Gastrocnemius medialis (tissue), 4 donors: ENCODE results near the gene SYVN1. TPM values are rescaled to one million over a fixed set of nuclear protein-coding genes. Genes with fewer than 3 reads are reported as not detected.
"Not testable (repeated sequence)": the region's sequence is repeated elsewhere in the genome, so short reads cannot be mapped to it uniquely, and the experiment has no call there.

Experiments
- ATAC-seq, 2 donors: fragments of 150-250 bp; one replicate each; pipeline ENCODE4 v1.9.1; 2016
- DNase-seq, 2 donors: peaks; one replicate each; pipeline ENCODE4 v3.0.0-alpha.2; 2019
- H3K27ac ChIP-seq, 4 donors: fragments of 200-600 bp; sonication (generic); 1 replicate in 1 of 4; 2 replicates in 3 of 4; pipeline ENCODE4 v1.5.1; 2016 to 2018; ENCODE audit warnings: mild to moderate bottlenecking in 2 of 4, moderate library complexity in 1 of 4
- H3K27me3 ChIP-seq, 3 donors: fragments of 200-600 bp; sonication (generic) in 2 of 3; 1 replicate in 1 of 3; 2 replicates in 2 of 3; pipeline versions ENCODE4 v1.5.1 to v1.6.0; 2016 to 2019; ENCODE audit warnings: mild to moderate bottlenecking in 1 of 3, moderate library complexity in 1 of 3
- H3K36me3 ChIP-seq, 2 donors: fragments of 200-600 bp; sonication (generic) in 1 of 2; one replicate each; pipeline ENCODE4 v1.5.1; 2017 to 2018
- H3K4me1 ChIP-seq, 2 donors: fragments of 200-600 bp; sonication (generic) in 1 of 2; one replicate each; pipeline ENCODE4 v1.5.1; 2016 to 2017; ENCODE audit warnings: mild to moderate bottlenecking in 2 of 2
- H3K4me3 ChIP-seq, 4 donors: fragments of 200-600 bp; sonication (generic) in 3 of 4; 1 replicate in 1 of 4; 2 replicates in 3 of 4; pipeline ENCODE4 v1.5.1; 2016 to 2019; ENCODE audit warnings: mild to moderate bottlenecking in 2 of 4
- H3K9me3 ChIP-seq, 3 donors: fragments of 200-600 bp; sonication (generic) in 2 of 3; 1 replicate in 1 of 3; 2 replicates in 2 of 3; pipeline ENCODE4 v1.5.1; 2016 to 2019
- POLR2A ChIP-seq, 2 donors: fragments of 450-650 bp; IDR thresholded peaks; one replicate each; pipeline ENCODE4 v1.6.1; 2017; ENCODE audit warnings: antibody characterized with exemption in 2 of 2, mild to moderate bottlenecking in 2 of 2, moderate library complexity in 2 of 2
- in situ Hi-C, 4 donors: fragments of 200-750 bp; cut with MboI; loops; one replicate each; pipeline versions ENCODE4 v1.15.0 to v1.8.0; 2017; ENCODE audit warnings: low sequenced_read_pairs in 4 of 4
- intact Hi-C: fragments of 100-400 bp; cut with DNase I; formaldehyde crosslinking; loops from one replicate; pipeline ENCODE4 v1.15.1; 2023; ENCODE audit warnings: low total_unique reads
- total RNA-seq, 4 donors: library from RNA; depleted of rRNA; stranded (reverse); fragments of >200 nt; gene quantifications; one replicate each; pipeline versions ENCODE4 v1.1.0 to v1.2.3, GENCODE V29; 2016
- TF ChIP-seq, protein P1 (sequence below), 5 experiments: fragments of 450-650 bp in 3 of 5; fragments of 200-600 bp in 2 of 5; sonication (generic) in 2 of 5; IDR thresholded peaks in 4 of 5; conservative IDR thresholded peaks in 1 of 5; 1 replicate in 4 of 5; 2 replicates in 1 of 5; pipeline ENCODE4 v1.5.1; 2016 to 2019; ENCODE audit warnings: antibody characterized with exemption in 5 of 5, mild to moderate bottlenecking in 3 of 5, moderate library complexity in 3 of 5

SYVN1 gene
- total RNA-seq, 4 donors from 2014 or later, result 24.6 to 77.5 (median 37.3) TPM

DNA sequence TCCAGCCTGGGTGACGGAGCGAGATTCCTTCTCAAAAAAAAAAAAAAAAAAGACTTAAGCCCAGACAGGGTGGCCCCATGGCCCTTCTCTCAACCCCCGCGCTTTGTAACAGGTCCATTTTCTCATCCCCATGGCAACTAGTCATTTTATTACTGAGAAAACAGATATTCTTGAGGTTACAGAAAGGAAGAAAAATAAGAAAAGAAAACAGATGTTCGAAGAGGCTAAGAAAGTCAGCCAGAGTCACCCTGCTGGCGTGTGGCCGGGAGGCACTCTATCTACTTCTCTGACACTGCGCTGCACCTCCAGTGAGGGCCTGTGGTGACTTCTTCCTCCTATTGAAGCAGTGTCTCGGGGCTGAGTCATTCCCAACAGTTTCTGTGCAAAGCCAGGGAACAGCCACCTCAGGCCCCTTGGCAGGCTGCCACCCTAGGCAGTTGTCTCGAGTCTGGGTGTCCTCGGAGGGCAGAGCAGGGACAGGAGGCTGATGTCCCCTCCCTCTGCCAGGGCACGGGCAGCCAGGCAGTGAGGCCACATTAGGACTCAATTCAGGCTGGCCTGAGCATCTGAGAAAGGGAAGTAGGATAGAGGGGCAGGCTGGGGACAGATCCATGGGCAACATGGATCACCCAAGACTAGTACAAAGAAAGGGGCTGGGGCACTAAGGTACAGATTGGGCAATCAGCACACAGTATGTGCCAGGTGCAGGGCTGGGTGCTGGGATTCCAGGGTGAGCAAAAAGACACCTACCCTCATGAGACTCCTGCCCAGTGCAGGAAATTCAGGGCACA is 16.4 kb upstream of the SYVN1 start:
- Histone ChIP-seq H3K36me3 (no peaks in the 10 kb centered on the region), H3K9me3 (no peaks in the 10 kb centered on the region), H3K27ac (peak overlapping the region; percentile 86 to 91 (median 88)), H3K27me3 (no peaks in the 10 kb centered on the region), H3K4me1 (peaks cover 13 to 21% of the 10 kb centered on the region in 2 donors), H3K4me3 (no peak overlapping the region)
- in situ Hi-C loops (no loop called here), intact Hi-C loops (loop anchor here (1.0 kb wide), 1 partner anchor 15 kb away; no protein-coding TSS in a partner anchor)
- ATAC-seq, result peak; percentile 95 to 98
- DNase-seq, result peak; percentile 94 to 99
- TF ChIP-seq, protein P1, sequence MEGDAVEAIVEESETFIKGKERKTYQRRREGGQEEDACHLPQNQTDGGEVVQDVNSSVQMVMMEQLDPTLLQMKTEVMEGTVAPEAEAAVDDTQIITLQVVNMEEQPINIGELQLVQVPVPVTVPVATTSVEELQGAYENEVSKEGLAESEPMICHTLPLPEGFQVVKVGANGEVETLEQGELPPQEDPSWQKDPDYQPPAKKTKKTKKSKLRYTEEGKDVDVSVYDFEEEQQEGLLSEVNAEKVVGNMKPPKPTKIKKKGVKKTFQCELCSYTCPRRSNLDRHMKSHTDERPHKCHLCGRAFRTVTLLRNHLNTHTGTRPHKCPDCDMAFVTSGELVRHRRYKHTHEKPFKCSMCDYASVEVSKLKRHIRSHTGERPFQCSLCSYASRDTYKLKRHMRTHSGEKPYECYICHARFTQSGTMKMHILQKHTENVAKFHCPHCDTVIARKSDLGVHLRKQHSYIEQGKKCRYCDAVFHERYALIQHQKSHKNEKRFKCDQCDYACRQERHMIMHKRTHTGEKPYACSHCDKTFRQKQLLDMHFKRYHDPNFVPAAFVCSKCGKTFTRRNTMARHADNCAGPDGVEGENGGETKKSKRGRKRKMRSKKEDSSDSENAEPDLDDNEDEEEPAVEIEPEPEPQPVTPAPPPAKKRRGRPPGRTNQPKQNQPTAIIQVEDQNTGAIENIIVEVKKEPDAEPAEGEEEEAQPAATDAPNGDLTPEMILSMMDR (IDR thresholded peaks at IDR 0.05 in 4 of 5, conservative IDR thresholded peaks at IDR 0.05 in 1 of 5), result peak in 1 of 5 experiments; percentile 2
- TF ChIP-seq POLR2A (IDR thresholded peaks at IDR 0.05), result peak in 1 of 2 donors; percentile 35

DNA sequence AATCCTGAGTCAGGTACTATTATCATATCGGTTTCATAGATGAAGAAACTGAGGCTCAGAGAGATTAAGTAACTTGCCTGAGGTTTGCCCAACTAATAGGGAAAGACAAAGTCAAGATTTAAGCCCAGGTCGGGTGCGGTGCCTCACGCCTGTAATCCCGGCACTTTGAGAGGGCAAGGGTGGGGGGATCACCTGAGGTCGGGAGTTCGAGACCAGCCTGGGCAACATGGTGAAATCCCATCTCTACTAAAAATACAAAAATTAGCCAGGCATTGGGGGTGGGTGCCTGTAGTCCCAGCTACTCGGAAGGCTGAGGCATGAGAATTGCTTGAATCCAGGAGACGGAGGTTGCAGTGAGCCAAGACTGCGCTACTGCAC is 15.8 kb upstream of the SYVN1 start:
- ATAC-seq, H3K4me3 ChIP-seq, H3K9me3 ChIP-seq, H3K36me3 ChIP-seq, H3K27me3 ChIP-seq, in situ Hi-C loops, DNase-seq: not testable (repeated sequence)
- H3K27ac ChIP-seq, result peak overlapping the region; percentile 86 to 91 (median 88)
- H3K4me1 ChIP-seq, result peaks cover 13 to 21% of the 10 kb centered on the region in 2 donors
- intact Hi-C loops, result loop anchor here (1.0 kb wide), 1 partner anchor 15 kb away; no protein-coding TSS in a partner anchor

DNA sequence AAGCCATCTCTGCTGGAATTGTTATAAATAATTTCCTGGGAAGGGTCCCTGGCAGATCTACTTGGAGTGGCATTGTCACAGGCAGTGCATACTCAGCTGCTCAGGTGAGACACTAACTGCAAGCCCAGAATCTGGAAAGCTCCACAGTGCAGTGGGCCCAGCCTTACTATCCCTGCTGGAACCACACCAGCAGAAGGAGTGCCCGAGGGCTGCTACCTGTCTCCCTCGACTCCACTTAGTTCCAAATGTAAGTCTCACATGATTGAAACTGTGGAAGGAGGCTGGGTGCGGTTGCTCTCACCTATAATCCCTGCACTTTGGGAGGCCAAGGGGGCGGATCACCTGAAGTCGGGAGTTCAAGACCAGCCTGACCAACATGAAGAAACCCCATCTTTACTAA is 14.3 kb upstream of the SYVN1 start:
- Histone ChIP-seq H3K4me3 (no peak overlapping the region), H3K36me3 (no peaks in the 10 kb centered on the region), H3K9me3 (no peaks in the 10 kb centered on the region), H3K27me3 (no peaks in the 10 kb centered on the region), H3K4me1 (peaks cover 13 to 21% of the 10 kb centered on the region in 2 donors), H3K27ac (peak overlapping the region in 1 of 4 donors; percentile 19)
- intact Hi-C loops (no loop called here), in situ Hi-C loops (no loop called here)
- TF ChIP-seq, protein P1 (IDR thresholded peaks at IDR 0.05 in 4 of 5, conservative IDR thresholded peaks at IDR 0.05 in 1 of 5), result no peak
- TF ChIP-seq POLR2A (IDR thresholded peaks at IDR 0.05), result no peak
- ATAC-seq (no peak), DNase-seq (peak in 1 of 2 donors; percentile 9)

DNA sequence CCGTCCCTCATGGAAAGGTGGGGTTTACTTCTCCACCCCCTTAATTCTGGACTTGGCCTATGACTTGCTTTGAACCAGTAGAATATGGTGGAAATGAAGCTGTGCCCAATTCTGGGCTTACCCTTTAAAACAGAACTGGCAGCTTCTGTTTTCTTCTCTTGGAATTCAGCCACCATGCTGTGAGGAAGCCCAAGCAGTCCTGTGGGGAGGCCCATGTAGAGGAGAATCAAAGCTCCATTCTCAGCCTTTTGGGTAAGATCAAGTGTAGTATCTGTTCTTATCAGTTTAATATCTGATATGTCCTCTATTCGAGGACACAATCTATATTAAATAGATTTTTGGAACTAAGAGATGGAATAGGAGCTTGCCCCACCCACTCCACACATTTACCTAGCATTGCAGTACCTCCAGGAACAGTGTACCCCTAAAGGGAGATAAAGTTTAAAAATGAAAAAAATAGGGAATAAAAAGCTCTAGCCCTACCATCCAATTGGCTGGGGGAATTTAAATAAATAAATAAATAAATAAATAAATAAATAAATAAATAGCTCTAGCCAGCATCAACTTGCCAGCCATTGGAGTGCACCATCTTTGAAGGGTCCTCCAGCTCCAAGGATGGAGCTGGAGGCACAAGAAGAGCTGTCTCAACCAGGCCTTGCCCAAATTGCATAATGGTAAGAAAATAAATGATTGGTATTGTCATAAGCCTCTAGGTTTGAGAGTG is 13.2 kb upstream of the SYVN1 start:
- intact Hi-C loops, result no loop called here
- ATAC-seq, result no peak
- DNase-seq, result peak in 1 of 2 donors; percentile 0
- no peak overlapping the region for H3K27ac ChIP-seq
- no peaks in the 10 kb centered on the region for H3K9me3 ChIP-seq
- no peak for TF ChIP-seq POLR2A (IDR thresholded peaks at IDR 0.05)
- TF ChIP-seq, protein P1 (IDR thresholded peaks at IDR 0.05 in 4 of 5, conservative IDR thresholded peaks at IDR 0.05 in 1 of 5), result no peak
- H3K36me3 ChIP-seq, result no peaks in the 10 kb centered on the region
- H3K4me3 ChIP-seq, result no peak overlapping the region
- peaks cover 13 to 21% of the 10 kb centered on the region in 2 donors for H3K4me1 ChIP-seq
- H3K27me3 ChIP-seq, result no peaks in the 10 kb centered on the region
- in situ Hi-C loops, result no loop called here
